GM19193 (cell line): ENCODE measurements around the gene POMP.

Experiments used
- POLR2A ChIP-seq: IDR thresholded peaks from 4 replicates; pipeline ENCODE4 v1.6.1; 2011; ENCODE audit not compliant: insufficient read depth, insufficient read length; ENCODE audit errors: extremely low read depth

POMP gene

DNA sequence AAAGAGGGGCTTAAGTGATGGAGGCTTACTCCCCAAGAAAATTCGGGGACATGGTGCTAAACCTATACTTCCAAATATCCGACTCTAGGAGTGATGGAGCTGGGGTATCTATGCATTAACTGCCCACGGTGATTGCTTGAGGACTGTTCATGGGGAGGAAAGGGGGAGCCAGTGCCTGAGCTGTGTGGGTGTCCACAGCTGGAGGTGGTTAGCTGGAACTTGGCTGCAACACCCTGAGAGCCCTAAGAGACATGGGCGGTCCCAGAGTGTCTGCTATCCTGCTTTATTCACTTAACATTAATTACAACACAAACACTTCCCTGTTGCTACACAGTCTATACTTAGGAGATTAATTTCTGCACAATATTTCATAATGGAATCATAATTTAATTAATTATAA is 28.1 kb upstream of the POMP start:
- TF ChIP-seq POLR2A, result no peak

- no peak for TF ChIP-seq POLR2A
These were observed 27.1 kb upstream of the POMP start for GRCh38 chr13:28631801-28632200.

DNA sequence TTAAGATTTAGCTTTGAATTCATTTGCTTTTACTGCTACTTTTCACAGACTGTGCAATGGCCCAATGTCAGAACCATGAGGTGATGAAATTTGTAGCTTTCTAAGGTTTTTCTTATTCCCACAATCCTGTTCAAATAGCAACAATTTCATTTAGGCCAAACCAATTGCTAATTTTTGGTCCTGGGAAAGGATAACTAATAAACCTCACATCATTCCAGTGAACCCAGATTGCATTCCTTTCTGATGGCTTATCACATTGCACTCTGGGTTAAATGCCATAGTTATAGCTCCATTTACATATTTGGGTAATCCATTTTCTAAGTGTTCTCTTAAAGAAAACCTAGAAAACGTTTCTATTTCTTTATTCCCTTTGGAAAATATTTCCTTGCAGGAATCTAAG is 22.9 kb upstream of the POMP start:
- TF ChIP-seq POLR2A, result no peak

DNA sequence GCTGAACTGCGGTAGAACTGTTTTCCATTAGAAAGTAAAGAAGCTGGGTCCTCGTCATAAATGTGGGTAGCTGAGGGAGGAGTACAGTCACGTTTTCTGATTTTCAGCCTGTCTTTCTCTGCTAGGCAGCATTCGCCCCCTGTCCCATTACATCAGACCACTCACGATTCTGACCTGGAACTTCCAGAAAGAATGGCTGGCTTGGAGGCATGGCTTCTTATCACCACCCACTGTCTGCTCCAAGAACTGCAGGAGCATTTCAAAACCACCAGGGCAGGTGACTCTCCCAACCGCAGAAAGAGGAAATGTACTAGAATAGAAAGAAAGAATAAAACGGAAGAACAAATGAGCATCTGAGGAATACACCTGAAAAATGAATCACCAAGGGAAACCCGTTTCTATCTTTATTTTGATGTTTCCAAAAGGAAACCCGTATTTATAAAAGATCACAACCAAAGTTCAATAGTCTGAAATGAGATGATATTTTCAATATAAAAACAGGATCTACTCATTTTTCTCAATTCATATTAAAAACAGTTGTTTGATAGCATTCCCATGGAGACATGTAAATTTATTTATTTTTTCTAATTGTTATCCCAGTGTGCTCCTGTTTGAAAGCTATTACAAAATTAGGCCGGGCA is 22.1 kb upstream of the POMP start:
- TF ChIP-seq POLR2A, result no peak

- no peak for TF ChIP-seq POLR2A
These were observed 21.1 kb upstream of the POMP start for GRCh38 chr13:28637714-28638355.

DNA sequence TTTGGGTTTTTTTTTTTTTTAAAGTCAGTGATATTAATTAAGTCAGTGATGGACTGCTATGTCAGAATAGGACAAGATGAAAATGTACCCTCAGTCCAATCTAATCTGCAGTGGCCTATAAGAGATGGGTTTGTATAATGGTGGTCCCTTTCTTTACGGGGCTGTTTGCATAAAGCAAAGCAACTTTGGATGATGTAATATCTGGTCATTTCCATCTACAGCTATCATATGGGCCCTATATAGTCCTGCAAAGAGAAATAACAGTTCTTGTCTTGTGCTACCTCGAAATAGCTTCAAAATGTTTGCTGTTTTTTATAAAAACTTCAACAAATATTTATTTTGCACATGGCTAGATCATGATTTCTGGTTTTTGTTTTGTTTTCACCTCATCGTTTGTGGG is 20.2 kb upstream of the POMP start:
- no peak for TF ChIP-seq POLR2A

DNA sequence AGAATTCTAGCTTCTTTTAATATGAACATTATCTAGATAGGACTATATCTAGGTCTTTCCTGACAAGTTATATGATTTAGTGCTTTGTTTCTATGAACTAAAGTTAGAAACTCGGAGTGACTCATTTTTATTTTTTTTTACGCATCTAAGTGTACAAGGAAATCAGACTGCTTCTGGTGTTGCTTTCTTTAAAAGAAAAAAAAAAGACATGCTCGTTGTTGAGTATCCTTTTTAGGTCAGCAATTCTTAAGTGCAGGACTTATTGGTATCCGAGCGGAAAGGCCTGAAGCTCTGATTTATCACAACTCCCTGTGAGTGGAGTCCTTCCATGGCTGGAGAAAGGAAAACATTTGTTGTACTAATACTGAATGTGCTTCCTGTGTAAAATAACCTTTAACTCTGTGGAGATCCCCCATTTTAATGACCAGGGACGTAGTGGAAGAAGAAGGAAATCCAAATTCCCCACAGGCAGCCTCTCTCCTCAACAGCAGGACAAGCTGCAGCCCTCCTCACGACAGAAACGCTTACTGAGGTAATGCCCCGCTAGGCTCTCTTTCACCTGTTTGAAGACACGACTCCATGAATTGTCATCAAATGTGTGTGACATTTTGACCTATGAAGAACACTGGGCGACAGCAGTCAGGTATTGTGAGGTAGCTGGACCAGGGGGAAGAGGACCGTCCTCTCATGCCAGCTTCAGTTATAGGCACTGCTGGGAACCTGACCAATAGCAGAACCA is 17.9 kb upstream of the POMP start:
- no peak for TF ChIP-seq POLR2A

GRCh38 chr13:28641600-28641926 is 17.4 kb upstream of the POMP start:
- TF ChIP-seq POLR2A, result no peak

DNA sequence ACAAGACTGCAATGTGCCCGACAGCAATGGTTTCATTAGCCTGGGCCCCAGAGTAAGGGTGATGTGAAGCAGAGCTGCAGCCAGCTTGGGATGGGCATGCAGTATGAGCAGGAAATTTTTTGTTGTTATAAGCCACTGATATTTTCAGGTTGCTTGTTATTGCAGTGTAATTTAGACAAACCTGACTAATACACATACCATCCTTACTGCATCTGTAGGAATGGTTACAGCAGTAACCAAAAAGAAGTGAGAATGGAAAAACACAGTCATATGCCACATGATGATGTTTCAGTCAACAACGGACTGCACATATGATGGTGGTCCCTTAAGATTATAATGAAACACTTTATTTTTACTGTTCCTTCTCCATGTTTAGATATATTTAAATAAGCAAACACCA is 8.6 kb upstream of the POMP start:
- TF ChIP-seq POLR2A, result no peak

DNA sequence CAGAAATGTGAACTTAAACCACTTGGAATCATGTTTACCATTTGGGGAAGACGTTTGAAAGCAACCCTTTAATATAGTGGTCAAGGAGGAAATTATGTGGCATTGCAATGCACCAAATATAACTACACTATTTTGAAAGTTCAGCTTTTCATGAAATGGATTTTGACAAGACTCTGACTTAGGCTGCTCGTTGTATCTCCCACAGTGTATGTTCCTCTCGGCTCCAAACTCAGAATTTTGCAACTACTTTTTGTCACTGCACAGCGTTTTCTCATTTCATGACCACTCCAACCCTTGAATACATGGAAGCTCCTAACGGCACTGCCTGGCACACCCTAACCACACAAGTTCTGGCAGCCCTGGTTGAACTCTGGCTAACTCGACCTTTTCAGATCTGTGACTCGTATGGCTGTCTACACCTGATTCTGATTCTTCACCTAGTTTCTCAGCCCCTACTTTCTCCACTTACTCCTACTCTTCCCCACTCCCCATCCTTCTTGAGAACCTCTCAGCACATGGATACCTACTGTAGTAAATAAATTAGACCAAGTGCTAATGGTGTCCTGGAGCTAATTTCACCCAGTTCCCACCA is 7.0 kb upstream of the POMP start:
- no peak for TF ChIP-seq POLR2A

- no peak for TF ChIP-seq POLR2A
These were observed 5.8 kb upstream of the POMP start for GRCh38 chr13:28653111-28653510.

- no peak for TF ChIP-seq POLR2A
These were observed 4.7 kb upstream of the POMP start for GRCh38 chr13:28654276-28654675.

DNA sequence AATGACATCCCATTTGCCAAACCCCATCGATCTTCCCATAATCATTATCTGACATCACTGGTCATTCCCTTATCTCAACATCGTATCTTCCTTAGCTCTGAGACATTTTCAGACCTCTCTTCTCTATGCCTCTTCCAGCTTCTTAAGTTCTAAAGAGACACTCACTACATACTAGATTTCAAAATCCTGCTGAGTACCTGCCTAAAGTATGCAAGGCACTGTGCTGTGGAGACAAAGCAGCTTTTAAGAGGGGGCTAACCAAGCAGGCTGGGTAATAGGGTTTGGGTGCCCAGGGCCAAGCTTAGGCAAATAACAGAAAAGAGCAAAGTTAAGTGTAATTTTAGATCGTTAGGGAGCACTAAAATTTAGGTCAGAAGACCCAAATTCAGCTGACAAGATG is 3.4 kb upstream of the POMP start:
- no peak for TF ChIP-seq POLR2A

- TF ChIP-seq POLR2A, result no peak
These were observed 969 bp upstream of the POMP start for GRCh38 chr13:28657784-28658538.

DNA sequence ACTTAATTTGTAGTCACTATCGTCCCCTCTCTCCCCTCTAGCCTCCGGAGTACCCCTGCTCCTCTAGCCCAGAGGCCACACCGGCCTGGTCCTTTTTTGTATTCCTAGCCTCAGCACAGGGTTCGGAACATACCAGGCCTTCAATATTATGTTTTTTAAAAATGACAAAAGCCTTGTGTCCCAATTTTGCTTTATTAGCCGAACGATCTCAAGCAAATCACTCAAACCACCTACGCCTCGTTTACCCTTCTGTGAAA is 463 bp upstream of the POMP start:
- no peak for TF ChIP-seq POLR2A
